Neural cell (in vitro differentiated cells): ENCODE data around the gene ARL13B.
"Not testable (repeated sequence)": the region's sequence is repeated elsewhere in the genome, so short reads cannot be mapped to it uniquely, and the experiment has no call there.

Experiments used
- POLR2AphosphoS5 ChIP-seq: IDR thresholded peaks from 2 replicates; pipeline ENCODE4 v1.6.1; 2012
- SMC3 ChIP-seq: fragments of 450-650 bp; conservative IDR thresholded peaks from 2 replicates; pipeline ENCODE4 v1.6.1; 2014; ENCODE audit warnings: antibody characterized with exemption, mild to moderate bottlenecking, moderate library complexity; ENCODE audit not compliant: poor library complexity
- TAF1 ChIP-seq: IDR thresholded peaks from 2 replicates; pipeline ENCODE4 v1.6.1; 2012; ENCODE audit warnings: low read depth
- TF ChIP-seq, protein P1 (sequence below): fragments of 450-650 bp; IDR thresholded peaks from 2 replicates; pipeline ENCODE4 v1.5.1; 2014; ENCODE audit warnings: antibody characterized with exemption, mild to moderate bottlenecking, moderate library complexity; ENCODE audit not compliant: poor library complexity, severe bottlenecking

DNA sequence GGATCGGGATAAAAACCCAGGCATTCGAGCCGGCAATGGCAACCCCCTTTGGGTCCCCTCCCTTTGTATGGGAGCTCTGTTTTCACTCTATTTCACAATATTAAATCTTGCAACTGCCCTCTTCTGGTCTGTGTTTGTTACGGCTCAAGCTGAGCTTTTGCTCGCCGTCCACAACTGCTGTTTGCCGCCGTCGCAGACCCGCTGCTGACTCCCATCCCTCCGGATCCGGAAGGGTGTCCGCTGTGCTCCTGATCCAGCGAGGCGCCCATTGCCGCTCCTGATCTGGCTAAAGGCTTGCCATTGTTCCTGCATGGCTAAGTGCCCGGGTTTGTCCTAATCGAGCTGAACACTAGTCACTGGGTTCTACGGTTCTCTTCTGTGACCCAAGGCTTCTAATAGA is 14.8 kb upstream of the ARL13B start:
- TF ChIP-seq TAF1, POLR2AphosphoS5, SMC3: not testable (repeated sequence)
- TF ChIP-seq, protein P1, sequence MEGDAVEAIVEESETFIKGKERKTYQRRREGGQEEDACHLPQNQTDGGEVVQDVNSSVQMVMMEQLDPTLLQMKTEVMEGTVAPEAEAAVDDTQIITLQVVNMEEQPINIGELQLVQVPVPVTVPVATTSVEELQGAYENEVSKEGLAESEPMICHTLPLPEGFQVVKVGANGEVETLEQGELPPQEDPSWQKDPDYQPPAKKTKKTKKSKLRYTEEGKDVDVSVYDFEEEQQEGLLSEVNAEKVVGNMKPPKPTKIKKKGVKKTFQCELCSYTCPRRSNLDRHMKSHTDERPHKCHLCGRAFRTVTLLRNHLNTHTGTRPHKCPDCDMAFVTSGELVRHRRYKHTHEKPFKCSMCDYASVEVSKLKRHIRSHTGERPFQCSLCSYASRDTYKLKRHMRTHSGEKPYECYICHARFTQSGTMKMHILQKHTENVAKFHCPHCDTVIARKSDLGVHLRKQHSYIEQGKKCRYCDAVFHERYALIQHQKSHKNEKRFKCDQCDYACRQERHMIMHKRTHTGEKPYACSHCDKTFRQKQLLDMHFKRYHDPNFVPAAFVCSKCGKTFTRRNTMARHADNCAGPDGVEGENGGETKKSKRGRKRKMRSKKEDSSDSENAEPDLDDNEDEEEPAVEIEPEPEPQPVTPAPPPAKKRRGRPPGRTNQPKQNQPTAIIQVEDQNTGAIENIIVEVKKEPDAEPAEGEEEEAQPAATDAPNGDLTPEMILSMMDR = not testable (repeated sequence)
